WTC11 (cell line): ENCODE data around the gene FBLN5. TPM values are rescaled to one million over a fixed set of nuclear protein-coding genes. Genes with fewer than 3 reads are reported as not detected.
"Not testable (repeated sequence)": the region's sequence is repeated elsewhere in the genome, so short reads cannot be mapped to it uniquely, and the experiment has no call there.

Experiments used
- ATAC-seq: fragments of 200-7000 bp; cut with Tn5 transposase; 2 replicates; pipeline ENCODE4 v1.10.0; 2021; ENCODE audit warnings: mild to moderate bottlenecking, moderate library complexity
- CTCF ChIA-PET: fragments of 300-600 bp; sonication (Branson Sonifier 250); formaldehyde crosslinking; loops from one replicate; lab custom pipeline; 2021; ENCODE audit warnings: antibody characterized with exemption; lab: Charles Lee
- POLR2A ChIA-PET: fragments of 350-600 bp; sonication (Branson Sonifier 250); formaldehyde crosslinking; loops from one replicate; lab custom pipeline; 2021; ENCODE audit warnings: antibody characterized with exemption; lab: Charles Lee
- DNase-seq: peaks from one replicate; pipeline ENCODE4 v3.0.0; 2021; ENCODE audit warnings: low spot score
- H3K27ac Mint-ChIP-seq: 2 replicates; pipeline ENCODE4 v1.8.0; 2021; ENCODE audit warnings: mixed read lengths
- H3K27me3 Mint-ChIP-seq: 2 replicates; pipeline ENCODE4 v1.8.0; 2021; ENCODE audit warnings: low read depth, mild to moderate bottlenecking, moderate library complexity, mixed read lengths
- H3K36me3 Mint-ChIP-seq: 2 replicates; pipeline ENCODE4 v1.8.0; 2021; ENCODE audit warnings: mixed read lengths
- H3K4me1 Mint-ChIP-seq: 2 replicates; pipeline ENCODE4 v1.8.0; 2022; ENCODE audit warnings: mixed read lengths
- H3K4me3 Mint-ChIP-seq: 2 replicates; pipeline ENCODE4 v1.8.0; 2021; ENCODE audit warnings: mild to moderate bottlenecking, moderate library complexity, mixed read lengths
- H3K9me3 Mint-ChIP-seq: 2 replicates; pipeline ENCODE4 v1.8.0; 2021; ENCODE audit warnings: mixed read lengths
- E2F4 ChIP-seq: sonication (generic); formaldehyde crosslinking; IDR thresholded peaks from 2 replicates; pipeline ENCODE4 v1.8.1; 2022; ENCODE audit warnings: low read depth, mild to moderate bottlenecking, moderate library complexity, missing genetic modification reagents, borderline replicate concordance
- EMX1 ChIP-seq: fragments of 250-450 bp; sonication (Bioruptor Pico); IDR thresholded peaks from 2 replicates; pipeline ENCODE4 v1.8.0; 2021; ENCODE audit warnings: mild to moderate bottlenecking
- FOXJ3 ChIP-seq: sonication (generic); formaldehyde crosslinking; IDR thresholded peaks from 2 replicates; pipeline ENCODE4 v1.9.0; 2021; ENCODE audit warnings: missing genetic modification reagents, mild to moderate bottlenecking, borderline replicate concordance
- IRF2 ChIP-seq: sonication (generic); formaldehyde crosslinking; IDR thresholded peaks from 2 replicates; pipeline ENCODE4 v1.8.0; 2022; ENCODE audit warnings: low read depth, missing genetic modification reagents, borderline replicate concordance
- MAX ChIP-seq: sonication (generic); formaldehyde crosslinking; IDR thresholded peaks from 2 replicates; pipeline ENCODE4 v1.8.0; 2022; ENCODE audit warnings: mild to moderate bottlenecking, missing genetic modification reagents
- MLX ChIP-seq: sonication (generic); formaldehyde crosslinking; IDR thresholded peaks from 2 replicates; pipeline ENCODE4 v1.8.1; 2023; ENCODE audit warnings: mild to moderate bottlenecking, missing genetic modification reagents, moderate library complexity
- NFE2L1 ChIP-seq: sonication (generic); formaldehyde crosslinking; IDR thresholded peaks from 2 replicates; pipeline ENCODE4 v1.8.1; 2023; ENCODE audit warnings: missing genetic modification reagents
- RELA ChIP-seq: sonication (generic); formaldehyde crosslinking; IDR thresholded peaks from 2 replicates; pipeline ENCODE4 v1.8.1; 2022; ENCODE audit warnings: missing genetic modification reagents, mild to moderate bottlenecking, borderline replicate concordance
- STAT6 ChIP-seq: sonication (generic); formaldehyde crosslinking; conservative IDR thresholded peaks from 2 replicates; pipeline ENCODE4 v1.8.1; 2023; ENCODE audit warnings: mild to moderate bottlenecking, low read depth, missing genetic modification reagents, moderate library complexity
- TEAD1 ChIP-seq: sonication (generic); formaldehyde crosslinking; IDR thresholded peaks from 2 replicates; pipeline ENCODE4 v1.8.0; 2022; ENCODE audit warnings: mild to moderate bottlenecking, missing genetic modification reagents
- ZNF232 ChIP-seq: sonication (generic); formaldehyde crosslinking; IDR thresholded peaks from 2 replicates; pipeline ENCODE4 v1.8.0; 2022; ENCODE audit warnings: mild to moderate bottlenecking, missing genetic modification reagents
- ZNF396 ChIP-seq: fragments of 250-450 bp; sonication (Bioruptor Pico); IDR thresholded peaks from 2 replicates; pipeline ENCODE4 v1.8.0; 2021; ENCODE audit warnings: mild to moderate bottlenecking, moderate library complexity, borderline replicate concordance
- ZNF423 ChIP-seq: fragments of 250-450 bp; sonication (Bioruptor Pico); IDR thresholded peaks from 2 replicates; pipeline ENCODE4 v2.1.2; 2022; ENCODE audit warnings: mild to moderate bottlenecking, moderate library complexity
- ZNF425 ChIP-seq: fragments of 250-450 bp; sonication (Bioruptor Pico); conservative IDR thresholded peaks from 2 replicates; pipeline ENCODE4 v1.9.0; 2021; ENCODE audit warnings: mild to moderate bottlenecking
- total RNA-seq: library from RNA; stranded (reverse); gene quantifications from 3 replicates; pipeline ENCODE4 v1.2.3, GENCODE V29; 2021
- TF ChIP-seq, protein P1 (sequence below): sonication (generic); formaldehyde crosslinking; IDR thresholded peaks from 2 replicates; pipeline ENCODE4 v1.8.0; 2023; ENCODE audit warnings: mild to moderate bottlenecking, missing genetic modification reagents
- TF ChIP-seq, protein P2 (sequence below): sonication (generic); formaldehyde crosslinking; IDR thresholded peaks from 2 replicates; pipeline ENCODE4 v1.8.1; 2022; ENCODE audit warnings: mild to moderate bottlenecking, missing genetic modification reagents, moderate library complexity, borderline replicate concordance

Gene FBLN5
- total RNA-seq, 1 experiment from 2014 or later, result 4.0 TPM

DNA sequence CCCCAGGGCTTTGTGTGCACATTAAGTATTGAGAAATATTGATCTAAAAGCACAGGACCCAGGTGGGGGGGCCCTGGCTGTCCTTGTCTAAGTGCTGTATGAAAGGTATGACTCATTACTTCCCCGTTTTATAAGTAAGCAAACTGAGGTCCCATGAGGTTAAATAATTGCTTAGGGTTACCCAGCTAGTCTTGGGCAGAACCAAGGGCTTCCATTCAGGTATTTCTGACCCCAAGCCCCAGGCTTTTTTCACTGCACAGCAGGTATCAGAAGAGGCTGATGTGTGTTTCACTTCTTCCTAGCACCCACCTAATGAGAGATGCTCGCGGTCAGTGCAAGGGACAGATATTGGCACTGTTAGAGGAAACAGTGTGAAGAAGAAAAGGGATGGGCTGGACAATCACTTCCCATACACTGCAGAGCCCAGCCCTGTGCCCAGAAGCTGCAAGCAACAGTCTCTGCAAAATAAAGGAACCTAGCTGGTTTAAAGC, 75.4 kb downstream of the FBLN5 start:
- POLR2A ChIA-PET, result no interaction called here
- no peak for DNase-seq
- no peak overlapping the region for H3K4me3 Mint-ChIP-seq
- TF ChIP-seq, protein P1, sequence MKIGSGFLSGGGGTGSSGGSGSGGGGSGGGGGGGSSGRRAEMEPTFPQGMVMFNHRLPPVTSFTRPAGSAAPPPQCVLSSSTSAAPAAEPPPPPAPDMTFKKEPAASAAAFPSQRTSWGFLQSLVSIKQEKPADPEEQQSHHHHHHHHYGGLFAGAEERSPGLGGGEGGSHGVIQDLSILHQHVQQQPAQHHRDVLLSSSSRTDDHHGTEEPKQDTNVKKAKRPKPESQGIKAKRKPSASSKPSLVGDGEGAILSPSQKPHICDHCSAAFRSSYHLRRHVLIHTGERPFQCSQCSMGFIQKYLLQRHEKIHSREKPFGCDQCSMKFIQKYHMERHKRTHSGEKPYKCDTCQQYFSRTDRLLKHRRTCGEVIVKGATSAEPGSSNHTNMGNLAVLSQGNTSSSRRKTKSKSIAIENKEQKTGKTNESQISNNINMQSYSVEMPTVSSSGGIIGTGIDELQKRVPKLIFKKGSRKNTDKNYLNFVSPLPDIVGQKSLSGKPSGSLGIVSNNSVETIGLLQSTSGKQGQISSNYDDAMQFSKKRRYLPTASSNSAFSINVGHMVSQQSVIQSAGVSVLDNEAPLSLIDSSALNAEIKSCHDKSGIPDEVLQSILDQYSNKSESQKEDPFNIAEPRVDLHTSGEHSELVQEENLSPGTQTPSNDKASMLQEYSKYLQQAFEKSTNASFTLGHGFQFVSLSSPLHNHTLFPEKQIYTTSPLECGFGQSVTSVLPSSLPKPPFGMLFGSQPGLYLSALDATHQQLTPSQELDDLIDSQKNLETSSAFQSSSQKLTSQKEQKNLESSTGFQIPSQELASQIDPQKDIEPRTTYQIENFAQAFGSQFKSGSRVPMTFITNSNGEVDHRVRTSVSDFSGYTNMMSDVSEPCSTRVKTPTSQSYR (CRISPR knock-in tag), result no peak
- no peak for TF ChIP-seq ZNF396 (CRISPR knock-in tag)
- no peak for TF ChIP-seq IRF2 (CRISPR knock-in tag)
- no peak for TF ChIP-seq ZNF423 (CRISPR knock-in tag)
- TF ChIP-seq ZNF232, result no peak
- no peak for TF ChIP-seq NFE2L1
- no peak for TF ChIP-seq EMX1 (CRISPR knock-in tag)
- TF ChIP-seq MAX (CRISPR knock-in tag), result no peak
- TF ChIP-seq ZNF425 (CRISPR knock-in tag), result no peak
- TF ChIP-seq, protein P2, sequence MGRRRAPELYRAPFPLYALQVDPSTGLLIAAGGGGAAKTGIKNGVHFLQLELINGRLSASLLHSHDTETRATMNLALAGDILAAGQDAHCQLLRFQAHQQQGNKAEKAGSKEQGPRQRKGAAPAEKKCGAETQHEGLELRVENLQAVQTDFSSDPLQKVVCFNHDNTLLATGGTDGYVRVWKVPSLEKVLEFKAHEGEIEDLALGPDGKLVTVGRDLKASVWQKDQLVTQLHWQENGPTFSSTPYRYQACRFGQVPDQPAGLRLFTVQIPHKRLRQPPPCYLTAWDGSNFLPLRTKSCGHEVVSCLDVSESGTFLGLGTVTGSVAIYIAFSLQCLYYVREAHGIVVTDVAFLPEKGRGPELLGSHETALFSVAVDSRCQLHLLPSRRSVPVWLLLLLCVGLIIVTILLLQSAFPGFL (CRISPR knock-in tag), result no peak
- TF ChIP-seq E2F4 (CRISPR knock-in tag), result no peak
- TF ChIP-seq RELA (CRISPR knock-in tag), result no peak
- TF ChIP-seq STAT6, result no peak
- no peak for TF ChIP-seq TEAD1 (CRISPR knock-in tag)
- no peak for TF ChIP-seq FOXJ3 (CRISPR knock-in tag)
- TF ChIP-seq MLX (CRISPR knock-in tag), result no peak
- H3K9me3 Mint-ChIP-seq, result peaks cover 18% of the 10 kb centered on the region
- no peaks in the 10 kb centered on the region for H3K36me3 Mint-ChIP-seq
- H3K27me3 Mint-ChIP-seq, result 0 out of 2 replicates have a peak, but pooled peaks cover 4% of the 10 kb centered on the region
- CTCF ChIA-PET, result interaction anchor here (0.5 to 1.2 kb wide), 2 partner anchors 9 to 39 kb away, joined by 3 to 4 read pairs; no protein-coding TSS in a partner anchor
- H3K4me1 Mint-ChIP-seq, result peaks cover 31% of the 10 kb centered on the region
- H3K27ac Mint-ChIP-seq, result no peak overlapping the region
- ATAC-seq, result no peak

GRCh38 chr14:91871401-91871800, 76.1 kb downstream of the FBLN5 start:
- POLR2A ChIA-PET, CTCF ChIA-PET, DNase-seq, H3K36me3 Mint-ChIP-seq, H3K27ac Mint-ChIP-seq, H3K27me3 Mint-ChIP-seq, ATAC-seq, H3K4me3 Mint-ChIP-seq: not testable (repeated sequence)
- Mint-ChIP-seq H3K4me1 (peaks cover 31% of the 10 kb centered on the region), H3K9me3 (peaks cover 18% of the 10 kb centered on the region)
